ENCODE measurements around the gene NPTXR. TPM values are rescaled to one million over a fixed set of nuclear protein-coding genes. Genes with fewer than 3 reads are reported as not detected.
"Not testable (repeated sequence)": the region's sequence is repeated elsewhere in the genome, so short reads cannot be mapped to it uniquely, and the experiment has no call there.

NPTXR gene
- total RNA-seq, 4 donors from 2014 or later = 0.34 to 4.6 (median 1.7) TPM

- intact Hi-C loops (cut with DNase I; ENCODE audit: low total_unique reads) = loop anchor here (10.0 kb wide), 2 partner anchors 97 to 263 kb away; no protein-coding TSS in a partner anchor
- WGBS, 2 donors = 36 to 39% methylated on average over 13 of the region's 13 CpGs
- H3K4me3 ChIP-seq (ENCODE audit: low read depth, poor library complexity, severe bottlenecking) = no peak overlapping the region
- TF ChIP-seq POLR2A (IDR thresholded peaks at IDR 0.05) = no peak
- TF ChIP-seq CTCF (IDR thresholded peaks at IDR 0.05) = no peak
- no peak for DNase-seq (ENCODE audit: low spot score in 2 of 2)
These were observed 17.5 kb upstream of the NPTXR start for GRCh38 chr22:38861170-38861876.

- 53 to 64% methylated on average over 23 of the region's 23 CpGs for WGBS, 2 donors
- intact Hi-C loops (cut with DNase I; ENCODE audit: low total_unique reads) = loop anchor here (10.0 kb wide), 2 partner anchors 96 to 264 kb away; no protein-coding TSS in a partner anchor
- DNase-seq (ENCODE audit: low spot score in 2 of 2) = no peak
- TF ChIP-seq POLR2A (IDR thresholded peaks at IDR 0.05) = no peak
- TF ChIP-seq CTCF (IDR thresholded peaks at IDR 0.05) = no peak
- H3K4me3 ChIP-seq (ENCODE audit: low read depth, poor library complexity, severe bottlenecking) = no peak overlapping the region
These were observed 16.7 kb upstream of the NPTXR start for GRCh38 chr22:38860283-38861169.

GRCh38 chr22:38859581-38860282, 15.9 kb upstream of the NPTXR start:
- intact Hi-C loops (cut with DNase I; ENCODE audit: low total_unique reads) = loop anchor here (10.0 kb wide), 2 partner anchors 95 to 265 kb away; no protein-coding TSS in a partner anchor
- DNase-seq (ENCODE audit: low spot score in 2 of 2) = no peak
- 72 to 82% methylated on average over 14 of the region's 14 CpGs for WGBS, 2 donors
- TF ChIP-seq CTCF (IDR thresholded peaks at IDR 0.05) (no peak), POLR2A (IDR thresholded peaks at IDR 0.05) (no peak)
- no peak overlapping the region for H3K4me3 ChIP-seq (ENCODE audit: low read depth, poor library complexity, severe bottlenecking)

- intact Hi-C loops (cut with DNase I; ENCODE audit: low total_unique reads) = no loop called here
- no peak overlapping the region for H3K4me3 ChIP-seq (ENCODE audit: low read depth, poor library complexity, severe bottlenecking)
- TF ChIP-seq POLR2A (IDR thresholded peaks at IDR 0.05) (no peak), CTCF (IDR thresholded peaks at IDR 0.05) (no peak)
- 72 to 74% methylated on average over 9 of the region's 9 CpGs for WGBS, 2 donors
- DNase-seq (ENCODE audit: low spot score in 2 of 2) = no peak
These were observed 14.7 kb upstream of the NPTXR start for GRCh38 chr22:38858492-38858891.

- WGBS, 2 donors = 85 to 92% methylated on average over 7 of the region's 7 CpGs
- H3K4me3 ChIP-seq (ENCODE audit: low read depth, poor library complexity, severe bottlenecking); DNase-seq (ENCODE audit: low spot score in 2 of 2); intact Hi-C loops (cut with DNase I; ENCODE audit: low total_unique reads): not testable (repeated sequence)
These were observed 10.6 kb upstream of the NPTXR start for GRCh38 chr22:38854476-38854875.

- intact Hi-C loops (cut with DNase I; ENCODE audit: low total_unique reads); DNase-seq (ENCODE audit: low spot score in 2 of 2); H3K4me3 ChIP-seq (ENCODE audit: low read depth, poor library complexity, severe bottlenecking): not testable (repeated sequence)
- WGBS, 2 donors = 73% methylated on average over 5 of the region's 5 CpGs
These were observed 10.1 kb upstream of the NPTXR start for GRCh38 chr22:38853883-38854282.

Data from lower leg skin (tissue), 4 donors.